Caco-2 (cell line): ENCODE results near the gene SLC26A5. TPM values are rescaled to one million over a fixed set of nuclear protein-coding genes. Genes with fewer than 3 reads are reported as not detected.

ENCODE experiments used
- BruUV-seq: library from RNA; stranded (reverse); fragments of 400-500 nt; replicated peaks from 2 replicates; lab custom pipeline; 2021; lab: Mats Ljungman, UMichigan
- CTCF ChIA-PET: fragments of 300-600 bp; sonication (Branson Sonifier 250); formaldehyde crosslinking; loops from one replicate; lab custom pipeline; 2022; ENCODE audit warnings: antibody characterized with exemption; lab: Charles Lee
- POLR2A ChIA-PET: fragments of 300-600 bp; sonication (Branson Sonifier 250); formaldehyde crosslinking; loops from one replicate; lab custom pipeline; 2022; ENCODE audit warnings: antibody characterized with exemption; lab: Charles Lee
- DNase-seq, 2 experiments: peaks; one replicate each; pipeline versions ENCODE4 v3.0.0 to v3.0.0-alpha.2; 2020 to 2022
- H3K27me3 ChIP-seq: replicated peaks from 2 replicates; pipeline ENCODE4 v1.6.0; 2011; ENCODE audit warnings: low read length; ENCODE audit not compliant: control insufficient read depth, insufficient read depth
- H3K36me3 ChIP-seq: 2 replicates; pipeline ENCODE4 v1.5.1; 2011; ENCODE audit warnings: low read length; ENCODE audit not compliant: control insufficient read depth, insufficient read depth
- H3K4me1 ChIP-seq: fragments of 250-450 bp; sonication (Bioruptor Pico); 2 replicates; pipeline ENCODE4 v1.5.1; 2020; ENCODE audit warnings: mild to moderate bottlenecking
- H3K4me3 ChIP-seq: 2 replicates; pipeline ENCODE4 v1.5.1; 2011; ENCODE audit warnings: low read depth, mild to moderate bottlenecking, control low read depth, low read length
- H3K9me3 ChIP-seq: fragments of 250-450 bp; sonication (Bioruptor Pico); 2 replicates; pipeline ENCODE4 v1.5.1; 2020; ENCODE audit warnings: mild to moderate bottlenecking, moderate library complexity
- H3K27ac Mint-ChIP-seq: one replicate; pipeline ENCODE4 v1.8.0; 2022; ENCODE audit warnings: mixed read lengths; ENCODE audit not compliant: unreplicated experiment
- H3K27me3 Mint-ChIP-seq: one replicate; pipeline ENCODE4 v1.8.0; 2022; ENCODE audit warnings: mixed read lengths; ENCODE audit not compliant: insufficient read depth, unreplicated experiment
- H3K36me3 Mint-ChIP-seq: one replicate; pipeline ENCODE4 v1.8.0; 2022; ENCODE audit warnings: mild to moderate bottlenecking, mixed read lengths; ENCODE audit not compliant: insufficient read depth, unreplicated experiment
- H3K4me1 Mint-ChIP-seq: one replicate; pipeline ENCODE4 v1.8.0; 2022; ENCODE audit warnings: low read depth, mixed read lengths; ENCODE audit not compliant: unreplicated experiment
- H3K4me3 Mint-ChIP-seq: one replicate; pipeline ENCODE4 v1.8.0; 2022; ENCODE audit warnings: mild to moderate bottlenecking, moderate library complexity, mixed read lengths; ENCODE audit not compliant: unreplicated experiment
- H3K9me3 Mint-ChIP-seq: one replicate; pipeline ENCODE4 v1.8.0; 2022; ENCODE audit warnings: mixed read lengths; ENCODE audit not compliant: unreplicated experiment
- CTCF ChIP-seq, 2 experiments: fragments of 200-600 bp in 1 of 2; IDR thresholded peaks; 1 replicate in 1 of 2; 2 replicates in 1 of 2; pipeline versions ENCODE4 v1.5.1 to v1.8.0; 2011 to 2022; ENCODE audit warnings: antibody characterized with exemption in 1 of 2, control low read depth in 1 of 2, inconsistent platforms in 1 of 2, low read depth in 1 of 2, low read length in 1 of 2, mild to moderate bottlenecking in 1 of 2, moderate library complexity in 1 of 2; ENCODE audit not compliant: insufficient read depth in 1 of 2, severe bottlenecking in 1 of 2, unreplicated experiment in 1 of 2
- intact Hi-C: fragments of 100-400 bp; cut with micrococcal nuclease; formaldehyde crosslinking; loops from one replicate; pipeline ENCODE4 v1.10.0; 2022; ENCODE audit not compliant: unreplicated experiment
- total RNA-seq: library from RNA; stranded (reverse); gene quantifications from 2 replicates; pipeline ENCODE4 v1.2.3, GENCODE V29; 2022

The SLC26A5 gene
- total RNA-seq, 1 experiment from 2014 or later: 1.1 TPM

DNA sequence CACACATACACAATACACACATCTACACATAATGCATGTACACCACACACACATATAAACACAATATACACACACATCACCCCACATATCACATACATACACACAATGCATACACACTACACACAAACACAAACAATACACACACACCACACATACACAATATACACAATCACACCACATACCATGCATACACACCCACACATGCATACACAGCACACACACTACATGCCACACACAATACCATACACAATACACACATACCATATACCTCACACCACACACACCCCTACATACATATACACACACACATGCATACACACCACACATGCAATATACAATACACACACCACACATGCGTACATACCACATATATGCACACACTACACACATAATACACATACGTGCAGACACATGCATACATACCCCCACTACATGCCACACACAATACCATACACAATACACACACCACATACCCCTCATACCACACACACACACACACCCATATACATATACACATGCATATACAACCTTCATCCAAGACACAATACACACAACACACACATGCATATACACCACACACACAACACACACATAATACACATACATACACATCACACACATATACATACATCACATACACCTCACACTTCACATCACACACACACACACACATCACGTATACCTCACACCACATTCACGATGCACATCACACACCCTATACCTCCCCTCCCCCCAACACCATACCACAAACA, 64.6 kb downstream of the SLC26A5 start:
- Histone ChIP-seq H3K9me3 (no peaks in the 10 kb centered on the region), H3K4me1 (no peaks in the 10 kb centered on the region), H3K4me3 (no peak overlapping the region), H3K27me3 (no peaks in the 10 kb centered on the region), H3K36me3 (no peaks in the 10 kb centered on the region)
- ChIA-PET POLR2A (no interaction called here), CTCF (no interaction called here)
- TF ChIP-seq CTCF (IDR thresholded peaks at IDR 0.05; ENCODE audit: insufficient read depth in 1 of 2, low read depth in 1 of 2, low read length in 1 of 2, severe bottlenecking in 1 of 2, unreplicated experiment in 1 of 2): no peak
- Mint-ChIP-seq H3K36me3 (no peaks in the 10 kb centered on the region), H3K27ac (no peak overlapping the region), H3K27me3 (no peaks in the 10 kb centered on the region), H3K9me3 (no peaks in the 10 kb centered on the region), H3K4me3 (no peak overlapping the region), H3K4me1 (peaks cover 5% of the 10 kb centered on the region)
- no TSS peak for BruUV-seq
- intact Hi-C loops: no loop called here
- DNase-seq: no peak

GRCh38 chr7:103380395-103381191, 65.4 kb downstream of the SLC26A5 start:
- POLR2A ChIA-PET: no interaction called here
- intact Hi-C loops: no loop called here
- no peaks in the 10 kb centered on the region for H3K9me3 Mint-ChIP-seq
- no peaks in the 10 kb centered on the region for H3K4me1 ChIP-seq
- H3K4me3 Mint-ChIP-seq: no peak overlapping the region
- H3K36me3 Mint-ChIP-seq: no peaks in the 10 kb centered on the region
- H3K27ac Mint-ChIP-seq: no peak overlapping the region
- H3K27me3 Mint-ChIP-seq: no peaks in the 10 kb centered on the region
- no peak for TF ChIP-seq CTCF (IDR thresholded peaks at IDR 0.05; ENCODE audit: insufficient read depth in 1 of 2, low read depth in 1 of 2, low read length in 1 of 2, severe bottlenecking in 1 of 2, unreplicated experiment in 1 of 2)
- no TSS peak for BruUV-seq
- no peak for DNase-seq
- peaks cover 5% of the 10 kb centered on the region for H3K4me1 Mint-ChIP-seq
- no peaks in the 10 kb centered on the region for H3K36me3 ChIP-seq
- no peaks in the 10 kb centered on the region for H3K27me3 ChIP-seq
- H3K9me3 ChIP-seq: no peaks in the 10 kb centered on the region
- H3K4me3 ChIP-seq: no peak overlapping the region
- CTCF ChIA-PET: no interaction called here

- POLR2A ChIA-PET: interaction anchor here (0.6 kb wide), 1 partner anchor 39 kb away, joined by 9 read pairs; no protein-coding TSS in a partner anchor
These were observed 66.6 kb downstream of the SLC26A5 start for GRCh38 chr7:103379270-103379975.

More at GRCh38 chr7:103379270-103379975, 66.6 kb downstream of the SLC26A5 start:
- Mint-ChIP-seq H3K36me3 (no peaks in the 10 kb centered on the region), H3K4me3 (no peak overlapping the region), H3K27ac (no peak overlapping the region), H3K9me3 (no peaks in the 10 kb centered on the region), H3K27me3 (no peaks in the 10 kb centered on the region), H3K4me1 (peaks cover 5% of the 10 kb centered on the region)
- Histone ChIP-seq H3K4me1 (no peaks in the 10 kb centered on the region), H3K27me3 (no peaks in the 10 kb centered on the region), H3K36me3 (no peaks in the 10 kb centered on the region), H3K9me3 (no peaks in the 10 kb centered on the region), H3K4me3 (no peak overlapping the region)
- CTCF ChIA-PET: no interaction called here
- no TSS peak for BruUV-seq
- intact Hi-C loops: no loop called here
- DNase-seq: no peak
- no peak for TF ChIP-seq CTCF (IDR thresholded peaks at IDR 0.05; ENCODE audit: insufficient read depth in 1 of 2, low read depth in 1 of 2, low read length in 1 of 2, severe bottlenecking in 1 of 2, unreplicated experiment in 1 of 2)
